ENCODE results near the gene PKIG.

- TF ChIP-seq CTCF (conservative IDR thresholded peaks at IDR 0.05; ENCODE audit: low read length), result no peak
- TF ChIP-seq EZH2phosphoT487 (IDR thresholded peaks at IDR 0.05; ENCODE audit: borderline replicate concordance, low read depth, low read length), result no peak
Observed at GRCh38 chr20:44585057-44585963, 2.9 kb downstream of the PKIG start.

Measured in OCI-LY7 (cell line).